Activated CD4-positive, alpha-beta T cell treated with anti-CD3 and anti-CD28 coated beads, Interleukin-10, Interleukin-2, amounts not matched to agents 100 ng/mL and 50 ng/mL, durations not matched to agents 16 hours and 8 hours (primary cell): ENCODE data around the gene CALU.
A peak's percentile ranks its signal among the peaks of the same experiment; 100 is the strongest.

Experiments
- DNase-seq: peaks from one replicate; pipeline ENCODE4 v3.0.0-alpha.2; 2020

CALU gene

GRCh38 chr7:128790315-128791041 lies 51.3 kb downstream of the CALU start:
- no peak for DNase-seq

- peak; percentile 76 for DNase-seq
These were observed 52.2 kb downstream of the CALU start, which contains the start of gene CCDC136 for GRCh38 chr7:128791121-128791971. Gene CCDC136, plus strand, starts transcription at chr7:128791968. Its CDS starts 444 bp downstream, at chr7:128792412.

- DNase-seq, result no peak
These were observed 52.8 kb downstream of the CALU start for GRCh38 chr7:128791972-128792327.

- DNase-seq, result no peak
These were observed 53.5 kb downstream of the CALU start for GRCh38 chr7:128792471-128793180.

GRCh38 chr7:128793181-128793547 lies 54.0 kb downstream of the CALU start:
- no peak for DNase-seq

- DNase-seq, result peak; percentile 28
These were observed 54.9 kb downstream of the CALU start for GRCh38 chr7:128794020-128794419.

- no peak for DNase-seq
These were observed 55.3 kb downstream of the CALU start for GRCh38 chr7:128794436-128794835.

- DNase-seq, result no peak
These were observed 56.0 kb downstream of the CALU start for GRCh38 chr7:128795129-128795528.

GRCh38 chr7:128796327-128796726 lies 57.2 kb downstream of the CALU start:
- no peak for DNase-seq

GRCh38 chr7:128799451-128799850 lies 60.3 kb downstream of the CALU start:
- DNase-seq, result no peak

GRCh38 chr7:128800567-128800966 lies 61.4 kb downstream of the CALU start:
- DNase-seq, result no peak

- DNase-seq, result no peak
These were observed 61.8 kb downstream of the CALU start for GRCh38 chr7:128801003-128801402.

- DNase-seq, result no peak
These were observed 62.7 kb downstream of the CALU start for GRCh38 chr7:128801667-128802418.

GRCh38 chr7:128804484-128804883 lies 65.3 kb downstream of the CALU start:
- no peak for DNase-seq

GRCh38 chr7:128805225-128805624 lies 66.1 kb downstream of the CALU start:
- no peak for DNase-seq

- no peak for DNase-seq
These were observed 68.0 kb downstream of the CALU start for GRCh38 chr7:128807191-128807590.

GRCh38 chr7:128809363-128809762 lies 70.2 kb downstream of the CALU start:
- no peak for DNase-seq

- DNase-seq, result no peak
These were observed 71.3 kb downstream of the CALU start for GRCh38 chr7:128810473-128810872.

- no peak for DNase-seq
These were observed 71.8 kb downstream of the CALU start for GRCh38 chr7:128810997-128811396.

- no peak for DNase-seq
These were observed 72.7 kb downstream of the CALU start for GRCh38 chr7:128811631-128812430.

GRCh38 chr7:128812514-128813168 lies 73.5 kb downstream of the CALU start:
- DNase-seq, result no peak
